22Rv1 (cell line): Measurements from ENCODE around the gene SP8.

Source experiments
- ZFX ChIP-seq: fragments of 450-650 bp; IDR thresholded peaks from 2 replicates; pipeline ENCODE4 v1.6.1; 2017; ENCODE audit warnings: antibody characterized with exemption, borderline replicate concordance
- TF ChIP-seq, protein P1 (sequence below): fragments of 450-650 bp; IDR thresholded peaks from 2 replicates; pipeline ENCODE4 v1.5.1; 2017; ENCODE audit warnings: mild to moderate bottlenecking

DNA sequence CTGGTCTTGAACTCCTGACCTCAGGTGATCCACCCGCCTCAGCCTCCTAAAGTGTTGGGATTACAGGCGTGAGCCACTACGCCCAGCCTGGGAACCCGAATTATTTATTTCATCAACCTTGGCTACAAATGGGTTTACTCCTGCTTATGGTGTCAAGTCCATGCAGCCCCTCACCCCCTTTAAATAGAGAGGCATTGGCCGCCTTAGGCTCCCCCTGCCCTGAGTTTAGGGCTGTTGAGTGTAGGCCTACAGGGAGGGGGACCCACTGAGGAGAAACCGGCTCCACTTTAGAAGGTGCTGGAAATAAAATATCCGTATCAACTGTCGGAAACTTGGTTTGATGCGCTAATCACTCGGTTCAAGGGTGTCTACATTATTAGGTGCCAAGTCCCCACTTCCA, 8.7 kb upstream of the SP8 start:
- TF ChIP-seq, protein P1, sequence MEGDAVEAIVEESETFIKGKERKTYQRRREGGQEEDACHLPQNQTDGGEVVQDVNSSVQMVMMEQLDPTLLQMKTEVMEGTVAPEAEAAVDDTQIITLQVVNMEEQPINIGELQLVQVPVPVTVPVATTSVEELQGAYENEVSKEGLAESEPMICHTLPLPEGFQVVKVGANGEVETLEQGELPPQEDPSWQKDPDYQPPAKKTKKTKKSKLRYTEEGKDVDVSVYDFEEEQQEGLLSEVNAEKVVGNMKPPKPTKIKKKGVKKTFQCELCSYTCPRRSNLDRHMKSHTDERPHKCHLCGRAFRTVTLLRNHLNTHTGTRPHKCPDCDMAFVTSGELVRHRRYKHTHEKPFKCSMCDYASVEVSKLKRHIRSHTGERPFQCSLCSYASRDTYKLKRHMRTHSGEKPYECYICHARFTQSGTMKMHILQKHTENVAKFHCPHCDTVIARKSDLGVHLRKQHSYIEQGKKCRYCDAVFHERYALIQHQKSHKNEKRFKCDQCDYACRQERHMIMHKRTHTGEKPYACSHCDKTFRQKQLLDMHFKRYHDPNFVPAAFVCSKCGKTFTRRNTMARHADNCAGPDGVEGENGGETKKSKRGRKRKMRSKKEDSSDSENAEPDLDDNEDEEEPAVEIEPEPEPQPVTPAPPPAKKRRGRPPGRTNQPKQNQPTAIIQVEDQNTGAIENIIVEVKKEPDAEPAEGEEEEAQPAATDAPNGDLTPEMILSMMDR: no peak
- TF ChIP-seq ZFX: no peak
